Activated CD8-positive, alpha-beta memory T cell treated with anti-CD3 and anti-CD28 coated beads, Interleukin-2, amount 50 U/mL, for 1 hour (primary cell): Measurements from ENCODE around the gene LARP1.
"Not testable (repeated sequence)": the region's sequence is repeated elsewhere in the genome, so short reads cannot be mapped to it uniquely, and the experiment has no call there.

Experiments used
- DNase-seq: peaks from one replicate; pipeline ENCODE4 v3.0.0-alpha.2; 2020; ENCODE audit errors: extremely low read depth

The LARP1 gene

DNA sequence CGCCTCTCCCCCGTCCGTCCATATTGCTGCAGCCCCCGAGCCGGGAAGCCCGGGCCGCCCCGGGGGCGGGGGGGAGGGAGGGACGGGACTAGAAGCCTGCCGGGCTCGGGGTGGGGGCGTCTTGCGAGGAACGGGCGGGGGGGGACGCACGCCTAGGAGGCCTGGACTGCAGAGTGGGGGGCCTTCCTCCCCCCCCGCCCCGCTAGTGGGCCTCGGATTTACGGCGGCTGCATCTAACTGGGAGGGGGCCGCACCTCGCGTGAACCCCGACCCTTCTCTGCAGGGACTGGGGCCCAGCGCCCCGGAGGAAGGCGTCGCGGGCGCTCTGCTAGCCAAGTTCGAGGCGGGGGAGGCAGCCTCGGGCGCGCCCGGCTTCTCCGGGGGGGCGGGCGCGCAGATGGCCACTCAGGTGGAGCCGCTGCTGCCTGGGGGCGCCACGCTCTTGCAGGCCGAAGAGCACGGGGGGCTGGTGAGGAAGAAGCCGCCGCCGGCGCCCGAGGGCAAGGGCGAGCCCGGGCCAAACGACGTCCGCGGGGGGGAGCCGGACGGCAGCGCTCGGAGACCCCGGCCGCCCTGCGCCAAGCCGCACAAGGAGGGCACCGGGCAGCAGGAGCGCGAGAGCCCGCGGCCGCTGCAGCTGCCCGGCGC is at the start of gene LARP1:
Gene LARP1, plus strand, starts transcription at position 17 of the 648 bp plus-strand sequence. Its CDS starts 381 bp downstream, at position 398.
- DNase-seq: no peak

DNA sequence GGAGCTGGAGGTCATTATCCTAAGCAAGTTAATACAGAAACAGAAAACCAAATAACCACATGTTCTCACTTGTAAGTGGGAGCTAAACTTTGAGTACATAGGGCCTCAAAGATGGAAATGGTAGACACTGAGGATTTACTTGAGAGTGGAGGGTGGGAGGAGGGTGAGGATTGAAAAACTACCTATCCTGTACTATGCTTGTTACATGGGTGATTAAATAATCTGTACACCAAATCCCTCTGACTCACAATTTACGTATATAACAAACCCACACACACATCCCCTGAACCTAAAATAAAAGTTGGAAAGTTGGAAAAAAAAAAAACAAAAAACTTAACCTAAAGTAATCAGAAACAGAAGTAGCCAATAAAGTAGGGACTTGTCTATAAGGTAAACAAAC is 48.8 kb upstream of the LARP1 start:
- no peak for DNase-seq

DNA sequence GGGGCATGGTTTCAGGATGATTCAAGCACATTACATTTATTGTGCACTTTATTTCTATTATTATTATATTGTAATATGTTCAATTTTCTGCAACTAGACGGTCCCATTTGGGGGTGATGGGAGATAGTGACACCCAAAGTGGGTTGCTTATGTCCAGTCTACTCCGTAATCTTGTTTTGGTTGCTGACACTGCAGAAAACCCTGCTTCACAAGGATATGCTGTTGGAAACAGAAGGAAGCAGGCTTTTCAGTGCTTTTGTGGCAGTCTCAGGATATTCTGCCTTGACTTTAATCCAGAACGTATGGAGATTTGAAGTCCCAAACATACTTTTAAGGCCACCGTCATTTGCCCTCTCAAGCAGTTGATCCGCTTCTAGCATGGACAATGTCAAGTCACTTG is 47.5 kb upstream of the LARP1 start:
- no peak for DNase-seq

DNA sequence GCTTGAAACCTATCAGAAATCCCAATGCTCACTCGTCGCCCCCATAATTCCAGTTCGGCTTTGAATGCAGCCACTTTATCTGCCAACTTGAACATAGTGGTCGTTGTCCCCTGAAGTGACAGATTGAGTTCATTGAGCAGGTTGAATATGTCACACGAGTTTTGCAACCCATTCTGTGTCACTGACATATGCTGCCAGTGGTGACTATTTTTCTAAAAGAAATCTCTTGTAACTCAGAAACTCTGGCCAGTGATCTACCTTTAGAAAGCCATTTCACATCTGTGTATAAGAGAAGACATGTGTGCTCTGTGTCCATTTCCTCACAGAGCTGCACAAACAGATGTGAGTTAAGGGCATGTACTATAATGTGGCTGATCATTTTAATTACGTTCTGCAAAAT is 47.0 kb upstream of the LARP1 start:
- DNase-seq: no peak

DNA sequence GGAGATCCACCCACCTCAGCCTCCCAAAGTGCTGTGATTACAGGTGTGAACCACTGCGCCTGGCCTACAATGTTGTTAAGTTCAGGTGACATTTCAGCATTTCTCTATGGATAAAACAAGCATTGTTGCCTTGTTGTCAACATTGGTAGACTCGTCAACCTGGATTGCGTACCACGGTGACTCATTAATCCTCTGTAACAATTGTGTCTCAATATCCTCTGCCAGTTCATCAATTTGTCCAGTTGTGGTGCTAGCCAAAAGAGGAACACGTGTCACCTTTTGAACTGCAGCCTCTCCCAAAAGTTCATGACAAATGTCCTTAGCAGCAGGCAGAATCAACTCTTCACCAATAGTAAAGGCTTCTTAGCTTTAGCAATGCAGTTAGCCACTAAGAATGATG is 46.3 kb upstream of the LARP1 start:
- DNase-seq: no peak

DNA sequence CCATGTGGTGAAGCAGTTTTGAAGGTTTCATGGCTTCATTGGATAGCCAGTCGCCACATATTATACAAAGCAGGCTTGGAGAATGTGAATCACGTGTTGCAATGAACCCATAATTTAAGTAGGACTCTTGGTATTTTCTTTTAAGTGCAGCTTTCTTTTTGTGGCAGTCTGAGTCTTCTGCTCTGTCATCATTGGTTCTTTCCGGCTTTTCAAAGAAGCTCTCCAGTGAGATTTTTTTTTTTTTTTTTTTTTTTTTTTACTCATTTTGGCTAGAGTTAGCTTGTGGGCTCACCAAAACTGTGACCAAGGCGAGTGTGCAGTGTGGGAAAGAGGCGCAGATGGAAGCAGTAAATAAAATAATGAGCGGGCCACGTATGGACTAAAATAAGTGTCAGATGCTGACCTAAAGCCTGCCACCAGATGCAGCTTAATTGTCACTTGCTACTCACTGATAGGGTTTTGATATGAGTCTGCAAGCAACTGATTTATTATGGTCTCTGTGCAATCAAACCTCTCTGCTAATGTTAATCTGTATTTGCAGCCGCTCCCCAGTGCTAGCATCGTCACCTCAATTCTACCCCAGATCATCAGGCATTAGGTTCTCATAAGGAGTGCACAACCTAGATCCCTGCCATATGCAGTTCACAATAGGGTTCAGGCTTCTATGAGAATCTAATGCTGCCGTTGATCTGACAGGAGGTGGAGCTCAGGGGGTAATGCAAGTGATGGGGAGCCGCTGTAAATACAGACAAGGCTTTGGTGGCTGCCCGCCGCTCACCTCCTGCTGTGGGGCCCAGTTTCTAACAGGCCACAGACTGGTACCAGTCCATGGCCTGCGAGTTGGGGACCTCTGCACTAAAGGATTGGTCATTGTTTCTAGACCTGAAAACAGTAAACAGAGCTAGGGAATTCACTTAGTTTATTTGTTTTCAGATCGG is 45.5 kb upstream of the LARP1 start:
- no peak for DNase-seq

DNA sequence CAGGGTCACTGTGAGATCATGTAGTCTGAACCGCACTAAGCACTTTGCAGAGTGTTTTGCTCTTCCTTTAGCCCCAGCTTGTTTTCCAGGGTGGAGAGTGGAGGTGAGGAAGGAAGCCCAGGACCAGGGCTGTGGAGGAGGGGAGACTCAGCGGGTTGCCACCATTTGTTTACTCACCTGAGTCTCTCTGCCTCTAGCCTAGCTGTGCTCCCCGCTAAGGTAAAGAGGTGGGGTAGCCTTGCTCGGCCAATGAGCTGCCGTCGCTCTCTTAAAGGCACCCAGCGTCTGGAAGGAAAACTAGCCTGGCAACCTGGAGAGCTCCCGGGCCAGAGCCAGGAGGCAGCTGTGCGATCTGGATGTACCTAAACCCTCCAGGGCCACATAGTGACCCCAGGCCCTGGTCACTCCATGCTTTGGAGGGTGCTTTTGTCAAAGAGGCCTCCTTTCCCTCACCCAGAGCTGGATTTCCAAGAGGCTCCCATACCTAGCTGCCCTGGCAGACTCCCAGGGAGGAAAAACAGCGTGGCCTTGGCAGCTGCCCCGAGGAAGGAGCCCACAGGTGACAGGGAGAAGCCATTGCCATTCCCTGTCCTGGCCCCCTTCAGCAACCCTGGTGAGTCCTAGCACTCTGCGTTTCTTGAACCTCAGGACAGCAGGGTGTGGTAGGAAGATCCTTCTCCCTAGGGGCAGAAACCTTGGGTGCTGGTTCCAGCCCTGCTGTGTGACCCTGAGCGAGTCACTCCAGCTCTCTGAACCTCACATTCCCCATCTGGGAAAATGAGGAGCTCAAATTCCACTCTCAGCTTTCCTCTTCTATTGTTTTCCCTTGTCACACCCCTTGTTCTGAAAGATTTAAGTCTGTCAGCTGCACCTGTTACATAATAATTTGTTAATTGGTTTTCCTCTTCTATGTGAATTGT is 42.4 kb upstream of the LARP1 start:
- DNase-seq: no peak

DNA sequence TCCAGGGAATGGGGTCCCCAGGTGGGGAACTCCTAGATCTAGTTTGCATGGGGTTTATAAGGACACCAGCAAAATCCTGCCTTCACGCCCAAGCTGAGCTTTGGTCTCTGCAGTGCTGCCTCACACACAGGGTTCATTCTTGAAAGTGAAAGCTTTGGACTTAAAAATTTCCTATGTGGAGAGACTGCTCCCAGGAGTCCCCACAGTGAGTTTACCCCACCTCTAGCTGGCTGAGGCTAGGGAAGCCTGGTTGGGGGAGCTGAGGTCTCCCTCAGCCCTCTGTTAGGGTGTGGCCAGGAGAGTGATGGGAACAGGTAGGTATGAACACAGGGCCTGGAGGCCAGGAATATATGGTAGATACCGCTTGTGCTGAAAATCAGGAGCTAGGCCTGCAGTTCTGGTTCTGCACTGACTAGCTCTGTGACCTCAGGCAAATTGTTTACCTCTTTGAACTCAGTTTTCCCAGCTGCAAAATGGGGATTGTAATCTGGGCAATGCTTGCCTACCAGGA is 41.5 kb upstream of the LARP1 start:
- DNase-seq: no peak

DNA sequence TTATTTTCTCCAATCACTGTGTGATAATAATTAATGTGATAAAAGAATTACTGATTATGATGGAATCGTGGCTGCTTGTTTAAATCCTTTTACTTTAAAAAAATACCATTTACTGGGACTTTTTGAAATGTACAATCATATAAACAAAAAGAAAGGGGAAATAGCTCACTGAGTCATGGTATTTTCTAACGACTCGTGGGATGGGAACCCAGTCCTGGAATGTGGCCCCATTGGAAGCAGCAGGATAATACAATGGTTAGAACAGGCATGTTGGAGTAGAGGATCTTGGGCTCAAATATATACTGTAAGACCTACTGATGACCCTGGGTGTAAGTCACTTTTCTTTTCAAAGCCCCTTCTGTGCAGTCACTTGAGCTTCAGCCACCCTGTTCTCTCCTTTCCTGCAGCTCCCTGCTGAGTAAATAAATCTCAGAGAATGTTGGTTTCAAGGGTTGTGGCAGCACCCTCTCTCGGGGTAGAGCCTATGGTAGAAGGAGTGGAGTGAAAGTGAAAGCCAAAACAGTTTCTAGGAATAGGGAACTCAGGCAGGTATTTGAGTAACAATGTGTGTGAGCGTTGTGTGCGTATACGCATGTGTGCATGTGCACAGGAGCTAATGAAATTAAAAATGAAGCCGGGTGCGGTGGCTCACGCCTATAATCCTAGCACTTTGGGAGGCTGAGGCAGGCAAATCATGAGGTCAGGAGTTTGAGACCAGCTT is 40.8 kb upstream of the LARP1 start:
- DNase-seq: no peak

DNA sequence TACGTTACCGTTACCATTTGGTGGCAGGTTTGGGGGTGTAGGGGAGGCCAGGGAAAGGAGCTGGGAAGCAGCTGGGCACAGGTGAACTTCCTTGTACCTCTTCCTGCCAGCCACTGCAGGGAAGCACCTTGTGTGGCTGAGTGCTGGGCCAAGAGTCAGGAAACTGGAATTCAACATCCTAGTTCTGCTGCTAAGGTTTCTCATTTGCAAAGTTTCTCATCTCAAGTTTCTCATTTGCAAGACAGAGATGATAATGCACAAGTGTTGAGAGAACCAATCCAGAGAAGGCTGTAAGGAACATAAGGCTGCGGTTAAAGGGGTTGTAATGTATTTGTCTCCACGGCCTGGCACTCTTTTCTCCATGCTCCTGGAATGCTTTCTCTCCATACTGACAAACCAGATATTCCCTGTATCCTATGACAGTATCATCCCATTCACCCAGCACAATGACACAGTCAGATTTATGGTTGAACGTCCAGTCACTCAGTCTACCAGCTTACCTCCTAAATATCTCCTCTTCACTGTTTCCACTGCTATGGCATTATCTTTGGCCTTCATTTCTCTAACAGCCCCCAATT is 33.6 kb upstream of the LARP1 start:
- DNase-seq: no peak

DNA sequence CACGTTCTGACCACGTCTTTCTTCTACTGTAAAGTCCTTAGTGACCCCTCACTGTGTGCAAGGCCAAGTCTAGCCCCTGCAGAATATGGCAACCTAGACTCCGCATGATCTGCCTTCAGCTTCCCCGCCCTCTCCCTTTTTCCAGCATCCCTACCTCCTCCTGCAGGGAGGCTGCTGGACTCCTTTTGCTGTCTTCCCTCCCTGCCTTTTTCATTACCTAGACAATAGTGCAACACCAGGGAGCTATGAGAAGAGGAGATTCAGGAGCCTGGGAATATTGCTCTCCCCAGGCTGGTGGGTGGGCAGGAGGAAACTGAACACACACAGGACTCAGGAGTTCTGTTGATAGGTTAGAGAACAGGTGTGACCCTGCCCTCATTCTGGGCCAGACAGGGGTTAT is 33.1 kb upstream of the LARP1 start:
- DNase-seq: no peak

DNA sequence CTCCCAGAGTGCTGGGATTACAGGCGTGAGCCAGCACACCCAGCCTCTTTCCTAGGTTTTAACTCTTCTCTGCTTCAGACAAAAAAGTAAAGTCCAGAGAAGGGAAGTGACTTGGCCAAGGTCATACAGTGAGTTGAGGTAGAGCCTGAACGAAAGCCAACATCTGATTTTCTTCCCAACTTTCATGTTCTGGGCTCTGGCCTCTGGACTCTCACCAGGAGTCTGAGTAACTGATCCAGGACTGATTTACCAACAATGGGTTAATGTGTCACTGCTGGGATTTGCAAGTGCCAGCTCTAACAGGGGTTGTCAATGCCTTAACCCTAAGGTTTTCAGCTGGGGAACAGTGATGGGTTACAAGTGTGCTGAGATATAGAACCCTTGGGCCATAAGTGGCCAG is 32.2 kb upstream of the LARP1 start:
- no peak for DNase-seq

DNA sequence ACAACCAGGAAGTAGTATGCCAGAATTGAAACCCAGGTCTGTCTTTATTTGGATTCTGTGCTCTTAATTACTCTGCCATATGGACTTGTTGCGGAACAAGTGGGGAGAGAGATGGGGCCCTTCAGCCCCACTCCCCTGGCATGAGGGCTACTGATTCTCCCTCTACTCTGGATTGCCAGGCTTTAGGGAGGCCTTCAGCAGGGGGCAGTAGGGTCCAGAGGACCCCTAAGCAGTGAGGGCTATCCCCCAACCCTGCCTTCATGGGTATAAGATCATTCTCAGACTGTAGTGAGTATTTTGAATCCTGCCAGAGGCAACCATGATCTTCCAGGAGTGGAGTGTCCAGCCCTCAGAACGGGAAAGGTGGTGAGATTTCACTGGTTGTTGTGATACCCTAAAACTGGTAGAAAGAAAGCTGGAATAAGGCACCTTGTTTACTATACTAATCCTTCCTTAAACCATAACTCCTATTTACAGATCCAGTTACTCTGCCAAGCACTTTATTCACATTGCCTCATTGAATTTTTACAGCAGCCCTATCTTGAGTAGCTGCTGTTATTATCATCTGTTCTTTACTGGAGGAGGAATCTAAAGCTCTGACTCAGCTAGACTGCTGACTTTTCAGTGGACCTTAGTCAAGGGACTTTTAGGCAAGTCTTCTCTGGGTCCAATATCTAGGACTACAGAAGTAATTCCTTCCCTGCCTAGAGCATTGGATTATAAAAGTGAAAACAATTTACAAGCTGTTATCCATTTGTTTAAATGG is 31.3 kb upstream of the LARP1 start:
- no peak for DNase-seq

DNA sequence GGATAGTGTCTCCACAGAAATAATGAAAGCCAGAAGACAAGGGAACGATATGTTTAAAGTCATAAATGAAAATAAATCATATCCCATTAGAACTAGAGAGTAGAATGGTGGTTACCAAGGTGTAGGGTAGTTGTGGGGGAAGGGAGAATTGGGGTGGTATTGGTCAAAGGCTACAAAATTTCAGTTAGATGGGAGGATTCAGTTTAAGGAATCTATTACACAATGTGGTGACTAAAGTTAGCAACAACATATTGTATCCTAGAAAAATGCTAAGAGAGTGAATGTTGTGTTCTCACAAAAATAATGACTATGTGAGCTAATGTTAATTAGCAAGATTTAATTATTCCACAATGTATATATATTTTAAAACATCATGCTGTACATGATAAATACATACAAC is 27.8 kb upstream of the LARP1 start:
- DNase-seq: no peak

DNA sequence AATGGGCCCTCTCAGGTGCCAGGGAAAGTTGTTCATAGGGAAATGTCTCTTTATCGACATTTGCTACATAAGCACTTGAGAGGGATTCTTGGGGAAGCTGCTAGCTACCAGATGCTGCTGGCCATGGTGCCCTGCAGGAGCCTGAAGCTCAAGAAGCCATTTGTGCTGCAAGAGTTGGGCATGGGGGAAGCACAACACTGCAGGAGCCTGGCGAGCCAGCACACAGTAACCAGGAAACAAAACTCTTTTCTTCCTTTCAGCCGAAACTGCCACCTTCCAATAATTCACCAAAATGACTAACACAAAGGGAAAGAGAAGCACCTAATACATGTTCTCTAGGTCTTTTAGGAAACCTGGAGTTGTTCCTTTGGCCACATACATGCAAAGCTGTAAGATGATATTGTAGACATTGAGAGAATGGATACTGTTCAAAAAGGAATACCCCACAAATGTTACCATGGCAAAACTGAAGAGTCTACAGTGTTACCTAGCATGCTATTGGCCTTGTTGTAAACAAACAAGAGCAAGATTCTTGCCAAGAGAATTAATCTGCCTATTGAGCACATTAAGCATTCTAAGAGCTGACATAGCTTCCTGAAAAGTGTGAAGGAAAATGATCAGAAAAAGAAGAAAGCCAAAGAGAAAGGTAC is 26.1 kb upstream of the LARP1 start:
- no peak for DNase-seq

DNA sequence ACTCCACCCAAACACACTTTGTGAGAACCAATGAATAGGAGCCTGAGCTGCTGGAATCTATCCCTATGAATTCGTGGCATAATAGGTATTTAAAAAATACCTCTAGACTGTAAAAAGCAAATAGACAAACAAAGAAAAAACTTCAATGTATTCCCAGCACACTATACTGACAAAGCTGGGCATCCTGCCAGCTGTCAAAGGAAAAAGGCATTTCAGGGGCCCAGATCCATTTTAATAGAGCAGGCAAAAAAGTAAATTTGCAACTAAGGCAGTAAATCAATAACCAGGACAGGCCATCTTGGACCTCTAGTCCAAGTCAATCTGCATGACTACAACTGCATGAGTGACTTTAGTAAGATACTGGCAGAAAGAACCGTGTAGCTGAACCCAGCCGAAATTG is 25.6 kb upstream of the LARP1 start:
- DNase-seq: no peak

DNA sequence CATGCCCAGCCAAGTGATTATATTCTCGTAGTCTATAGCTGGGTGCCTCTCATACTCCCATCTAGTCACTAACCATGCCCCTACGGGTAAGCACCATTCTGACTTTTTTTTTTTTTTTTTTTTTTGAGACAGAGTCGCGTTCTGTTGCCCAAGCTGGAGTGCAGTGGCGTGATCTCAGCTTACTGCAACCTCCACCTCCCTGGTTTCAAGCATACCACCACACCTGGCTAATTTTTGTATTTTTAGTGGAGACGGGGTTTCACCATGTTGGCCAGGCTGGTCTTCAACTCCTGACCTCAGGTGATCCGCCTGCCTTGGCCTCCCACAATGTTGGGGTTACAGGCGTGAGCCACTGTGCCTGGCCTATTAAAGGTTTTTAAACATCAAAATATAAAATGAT is 24.4 kb upstream of the LARP1 start:
- DNase-seq: not testable (repeated sequence)

DNA sequence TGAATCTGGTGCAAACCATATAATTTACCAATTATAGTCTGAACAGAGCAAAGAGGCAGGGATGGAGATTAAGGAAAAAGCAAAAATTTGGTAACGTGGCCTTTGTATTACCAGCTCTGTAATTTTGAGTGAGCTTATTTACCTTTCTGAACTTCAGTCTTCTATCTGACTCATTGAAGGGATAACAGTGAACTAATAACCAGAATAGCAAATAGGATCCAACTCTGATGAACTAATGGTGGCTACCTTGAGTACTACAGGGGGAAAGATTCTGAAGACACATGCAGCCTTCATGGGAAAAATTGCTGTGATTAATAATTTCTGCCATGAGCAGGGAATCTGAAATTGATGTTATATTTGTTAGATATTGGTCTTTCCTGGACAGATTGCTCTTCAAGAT is 23.0 kb upstream of the LARP1 start:
- no peak for DNase-seq

DNA sequence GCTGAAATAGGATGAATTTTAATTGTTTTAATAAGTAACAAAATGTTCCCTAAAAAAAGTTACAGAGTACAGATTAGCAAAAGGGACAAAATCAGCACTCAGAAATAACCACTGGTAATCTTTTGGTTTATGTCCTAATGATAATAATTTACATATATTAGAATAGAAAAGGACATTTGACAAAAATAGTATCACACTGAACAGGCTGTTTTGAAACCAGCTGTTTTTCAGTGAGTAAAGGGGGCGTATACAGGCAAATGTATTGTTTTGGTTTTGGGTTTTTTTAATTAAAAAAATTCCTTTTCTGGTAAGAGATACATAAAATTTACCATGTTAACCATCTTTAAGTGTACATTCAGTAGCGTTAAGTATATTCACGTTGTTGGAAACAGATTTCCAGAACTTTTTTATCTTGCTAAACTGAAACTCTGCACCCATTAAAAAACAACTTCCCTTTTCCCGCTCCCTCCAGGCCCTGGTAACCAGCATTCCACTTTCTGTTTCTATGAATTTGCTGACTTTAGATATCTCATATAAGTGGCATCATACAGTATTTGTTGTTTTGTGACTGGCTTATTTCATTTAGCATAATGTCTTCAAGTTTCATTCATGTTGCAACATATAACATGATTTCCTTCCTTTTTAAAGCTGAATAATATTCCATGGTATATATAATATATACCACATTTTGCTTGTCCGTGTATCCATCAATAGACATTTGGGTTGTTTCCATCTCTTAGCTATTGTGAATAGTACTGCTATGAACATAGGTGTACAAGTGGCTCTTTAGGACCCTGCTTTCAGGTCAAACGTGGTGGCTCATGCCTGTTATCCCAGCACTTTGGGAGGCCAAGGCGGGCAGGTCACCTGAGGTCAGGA is 20.6 kb upstream of the LARP1 start:
- no peak for DNase-seq
